Endothelial cell of umbilical vein (primary cell): ENCODE results near the gene SUGCT. TPM values are rescaled to one million over a fixed set of nuclear protein-coding genes. Genes with fewer than 3 reads are reported as not detected.

Experiments
- BruUV-seq: library from RNA; stranded (reverse); fragments of 400-500 nt; replicated peaks from 2 replicates; lab custom pipeline; 2021; lab: Mats Ljungman, UMichigan
- CTCF ChIA-PET: fragments of 300-600, 350-600 bp; sonication (Branson Sonifier 250); formaldehyde crosslinking; loops from one replicate; lab custom pipeline; 2021; ENCODE audit warnings: antibody characterized with exemption, inconsistent platforms; lab: Charles Lee
- POLR2A ChIA-PET: fragments of 300-600, 350-600 bp; sonication (Branson Sonifier 250); formaldehyde crosslinking; loops from one replicate; lab custom pipeline; 2021; ENCODE audit warnings: antibody characterized with exemption, inconsistent platforms; lab: Charles Lee
- DNase-seq: peaks from one replicate; pipeline ENCODE4 v3.0.0-alpha.2; 2011; ENCODE audit warnings: low read depth, low spot score
- FAIRE-seq: peaks from 2 replicates; lab custom pipeline; 2011; peaks lifted over from hg19 to GRCh38; lab: Jason Lieb, UNC
- H2AFZ ChIP-seq: 2 replicates; pipeline ENCODE4 v1.6.0; 2012; ENCODE audit warnings: low read depth, low read length, control low read depth, inconsistent platforms
- H3K27ac ChIP-seq: 2 replicates; pipeline ENCODE4 v1.5.1; 2011; ENCODE audit warnings: low read depth, mild to moderate bottlenecking, control low read depth, low read length, moderate library complexity; ENCODE audit not compliant: insufficient read depth
- H3K27me3 ChIP-seq, 2 experiments: 2 replicates each; pipeline versions ENCODE4 v1.6.0 to v1.6.1; 2011; ENCODE audit warnings: low read length in 2 of 2, mixed read lengths in 1 of 2; ENCODE audit not compliant: control insufficient read depth in 2 of 2, insufficient read depth in 2 of 2
- H3K36me3 ChIP-seq, 2 experiments: 2 replicates in 1 of 2; 3 replicates in 1 of 2; pipeline ENCODE4 v1.5.1; 2011; ENCODE audit warnings: low read length in 2 of 2, mild to moderate bottlenecking in 1 of 2, moderate library complexity in 1 of 2; ENCODE audit not compliant: control insufficient read depth in 2 of 2, insufficient read depth in 2 of 2; ENCODE audit errors: extremely low read depth in 1 of 2
- H3K4me1 ChIP-seq: 3 replicates; pipeline ENCODE4 v1.5.1; 2011; ENCODE audit warnings: mild to moderate bottlenecking, low read length; ENCODE audit not compliant: control insufficient read depth, insufficient read depth; ENCODE audit errors: extremely low read depth
- H3K4me2 ChIP-seq: 2 replicates; pipeline ENCODE4 v1.6.1; 2011; ENCODE audit warnings: low read length, control low read depth, mixed read lengths; ENCODE audit not compliant: insufficient read depth
- H3K4me3 ChIP-seq, 3 experiments: fragments of 200-600 bp in 1 of 3; sonication (generic), shearing (Covaris generic) in 1 of 3; replicated peaks in 1 of 3; 2 replicates each; pipeline ENCODE4 v1.5.1; 2011 to 2016; ENCODE audit warnings: control low read depth in 3 of 3, low read length in 3 of 3, mild to moderate bottlenecking in 2 of 3, inconsistent platforms in 1 of 3, low read depth in 1 of 3, moderate library complexity in 1 of 3; ENCODE audit not compliant: insufficient read depth in 1 of 3
- H3K79me2 ChIP-seq: 2 replicates; pipeline ENCODE4 v1.6.0; 2012; ENCODE audit warnings: low read length, inconsistent platforms; ENCODE audit not compliant: control insufficient read depth, insufficient read depth
- H3K9ac ChIP-seq: replicated peaks from 2 replicates; pipeline ENCODE3; 2011; ENCODE audit warnings: low read length, control low read depth; ENCODE audit not compliant: insufficient read depth; ENCODE audit errors: extremely low read depth
- H3K9me1 ChIP-seq: replicated peaks from 3 replicates; pipeline ENCODE4 v1.6.0; 2011; ENCODE audit warnings: mild to moderate bottlenecking, low read length; ENCODE audit not compliant: control insufficient read depth, insufficient read depth; ENCODE audit errors: extremely low read depth
- H3K9me3 ChIP-seq: replicated peaks from 2 replicates; pipeline ENCODE4 v1.5.1; 2012; ENCODE audit warnings: low read length, inconsistent platforms; ENCODE audit not compliant: control insufficient read depth, insufficient read depth
- H4K20me1 ChIP-seq: replicated peaks from 2 replicates; pipeline ENCODE3; 2011; ENCODE audit warnings: mild to moderate bottlenecking, low read length; ENCODE audit not compliant: control insufficient read depth, insufficient read depth; ENCODE audit errors: extremely low read depth
- CTCF ChIP-seq, 2 donors: IDR thresholded peaks; 1 replicate in 1 of 2; 2 replicates in 1 of 2; pipeline ENCODE4 v1.5.1; 2011; ENCODE audit warnings: low read length in 2 of 2, mild to moderate bottlenecking in 2 of 2, moderate library complexity in 2 of 2, control low read depth in 1 of 2, inconsistent platforms in 1 of 2, low read depth in 1 of 2; ENCODE audit not compliant: insufficient read depth in 1 of 2; ENCODE audit errors: extremely low read depth in 1 of 2
- EZH2 ChIP-seq: IDR thresholded peaks from 2 replicates; pipeline ENCODE4 v1.6.1; 2012; ENCODE audit warnings: borderline replicate concordance, low read depth, mild to moderate bottlenecking, moderate library complexity, low read length, inconsistent platforms; ENCODE audit not compliant: severe bottlenecking
- FOS ChIP-seq: IDR thresholded peaks from 2 replicates; pipeline ENCODE4 v1.6.1; 2011; ENCODE audit warnings: mild to moderate bottlenecking, low read length, moderate library complexity, borderline replicate concordance; ENCODE audit not compliant: insufficient read depth
- GATA2 ChIP-seq: IDR thresholded peaks from 2 replicates; pipeline ENCODE4 v1.7.0; 2011; ENCODE audit warnings: low read depth, mild to moderate bottlenecking, moderate library complexity, mixed read lengths, low read length; ENCODE audit not compliant: insufficient read length, insufficient read depth
- JUN ChIP-seq: IDR thresholded peaks from 2 replicates; pipeline ENCODE4 v1.6.1; 2011; ENCODE audit warnings: borderline replicate concordance, low read depth; ENCODE audit not compliant: insufficient read length, insufficient read depth
- MYC ChIP-seq: IDR thresholded peaks from one replicate; pipeline ENCODE4 v1.6.1; 2011; ENCODE audit warnings: mild to moderate bottlenecking, low read depth, low read length
- POLR2A ChIP-seq: IDR thresholded peaks from 2 replicates; pipeline ENCODE4 v1.6.1; 2012; ENCODE audit warnings: low read depth, mild to moderate bottlenecking, control low read depth, low read length
- POLR2AphosphoS5 ChIP-seq: IDR thresholded peaks from 2 replicates; pipeline ENCODE4 v1.6.1; 2012; ENCODE audit warnings: low read depth, mild to moderate bottlenecking, control low read depth, low read length, moderate library complexity; ENCODE audit not compliant: insufficient read depth
- dilution Hi-C: fragments of 300-500 bp; cut with MboI; formaldehyde crosslinking; loops from one replicate; pipeline ENCODE4 v1.15.0; 2019; ENCODE audit warnings: low sequenced_read_pairs; ENCODE audit not compliant: extremely low pct_ligation_motif_present
- intact Hi-C: fragments of 100-400 bp; cut with micrococcal nuclease; formaldehyde crosslinking; loops from one replicate; pipeline ENCODE4 v1.10.0; 2022
- polyA plus RNA-seq, 4 experiments: library from polyadenylated mRNA; depleted of rRNA in 3 of 4; stranded (reverse) in 3 of 4; unstranded in 1 of 4; fragments of >200 nt; gene quantifications; 2 replicates each; pipeline versions ENCODE4 v1.2.1 to v1.2.3, GENCODE V29; 2011 to 2012; ENCODE audit warnings: missing spikeins in 1 of 4
- total RNA-seq: library from RNA; stranded (reverse); gene quantifications from 2 replicates; pipeline ENCODE4 v1.2.3, GENCODE V29; 2021
- TF ChIP-seq, protein P1 (sequence below): IDR thresholded peaks from 2 replicates; pipeline ENCODE4 v1.6.1; 2011; ENCODE audit not compliant: insufficient read depth, insufficient read length

SUGCT gene
- total and polyA plus RNA-seq, 2 donors (not counting 3 experiments of a cell fraction or from before 2014, with no cell fraction given) = 1.2 to 1.4 TPM

- no peak overlapping the region for H3K9ac ChIP-seq
- no peak overlapping the region for H3K4me3 ChIP-seq
- CTCF ChIA-PET = interaction anchor here (0.9 kb wide), 1 partner anchor 1214 kb away, joined by 4 read pairs; no protein-coding TSS in a partner anchor
- no TSS peak for BruUV-seq
- H3K27me3 ChIP-seq = no peaks in the 10 kb centered on the region
- no peaks in the 10 kb centered on the region for H4K20me1 ChIP-seq
- POLR2A ChIA-PET = no interaction called here
- no peaks in the 10 kb centered on the region for H3K9me1 ChIP-seq
- DNase-seq (no peak), FAIRE-seq (no peak)
- intact Hi-C loops = no loop called here
- H3K9me3 ChIP-seq = no peaks in the 10 kb centered on the region
- dilution Hi-C loops = no loop called here
- no peak overlapping the region for H2AFZ ChIP-seq
- H3K79me2 ChIP-seq = no peaks in the 10 kb centered on the region
- no peak for TF ChIP-seq CTCF (IDR thresholded peaks at IDR 0.05; ENCODE audit: extremely low read depth in 1 of 2, insufficient read depth in 1 of 2, low read depth in 1 of 2, low read length in 2 of 2)
- no peak overlapping the region for H3K4me2 ChIP-seq
- no peak overlapping the region for H3K27ac ChIP-seq
- H3K36me3 ChIP-seq = no peaks in the 10 kb centered on the region
- H3K4me1 ChIP-seq = no peaks in the 10 kb centered on the region
Measured at GRCh38 chr7:40490603-40490924, 355.8 kb downstream of the SUGCT start.

DNA sequence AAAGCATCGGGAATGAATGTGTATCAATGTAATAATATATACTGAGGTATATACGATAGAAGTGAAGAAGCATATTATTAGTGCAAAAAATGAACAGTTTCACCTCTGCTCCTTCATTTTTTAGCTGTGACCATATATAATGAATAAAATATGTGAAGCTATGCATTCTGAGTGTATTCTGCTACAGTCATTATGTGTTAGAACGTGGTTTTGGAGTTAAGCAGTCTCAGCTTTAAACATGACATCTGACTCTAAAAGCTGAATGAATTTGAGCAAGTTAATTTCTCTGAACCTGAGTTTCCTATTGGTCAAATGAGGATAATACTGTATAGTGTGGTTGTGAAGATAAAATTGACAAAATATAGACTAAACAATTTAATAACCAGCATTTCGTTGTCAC, 358.1 kb downstream of the SUGCT start:
- BruUV-seq = no TSS peak
- H2AFZ ChIP-seq = no peak overlapping the region
- no peaks in the 10 kb centered on the region for H3K9me1 ChIP-seq
- intact Hi-C loops (no loop called here), dilution Hi-C loops (no loop called here)
- no peak overlapping the region for H3K9ac ChIP-seq
- FAIRE-seq (no peak), DNase-seq (no peak)
- ChIA-PET POLR2A (no interaction called here), CTCF (interaction anchor here (1.0 kb wide), 1 partner anchor 10 kb away, joined by 4 read pairs; no protein-coding TSS in a partner anchor)
- no peaks in the 10 kb centered on the region for H3K36me3 ChIP-seq
- H3K27ac ChIP-seq = no peak overlapping the region
- H3K4me2 ChIP-seq = no peak overlapping the region
- TF ChIP-seq GATA2 = no peak
- no peak for TF ChIP-seq JUN
- no peak for TF ChIP-seq POLR2AphosphoS5
- TF ChIP-seq POLR2A = no peak
- no peak for TF ChIP-seq EZH2
- TF ChIP-seq CTCF (IDR thresholded peaks at IDR 0.05; ENCODE audit: extremely low read depth in 1 of 2, insufficient read depth in 1 of 2, low read depth in 1 of 2, low read length in 2 of 2) = no peak
- TF ChIP-seq, protein P1, sequence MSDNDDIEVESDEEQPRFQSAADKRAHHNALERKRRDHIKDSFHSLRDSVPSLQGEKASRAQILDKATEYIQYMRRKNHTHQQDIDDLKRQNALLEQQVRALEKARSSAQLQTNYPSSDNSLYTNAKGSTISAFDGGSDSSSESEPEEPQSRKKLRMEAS = no peak
- no peak for TF ChIP-seq MYC
- no peak for TF ChIP-seq FOS
- no peaks in the 10 kb centered on the region for H3K79me2 ChIP-seq
- H3K4me1 ChIP-seq = no peaks in the 10 kb centered on the region
- no peak overlapping the region for H3K4me3 ChIP-seq
- no peaks in the 10 kb centered on the region for H3K27me3 ChIP-seq
- H4K20me1 ChIP-seq = no peaks in the 10 kb centered on the region
- no peaks in the 10 kb centered on the region for H3K9me3 ChIP-seq
